GM12878 (cell line): ENCODE results near the gene HS3ST6. TPM values are rescaled to one million over a fixed set of nuclear protein-coding genes. Genes with fewer than 3 reads are reported as not detected.
"Not testable (repeated sequence)": the region's sequence is repeated elsewhere in the genome, so short reads cannot be mapped to it uniquely, and the experiment has no call there.

Experiments used
- ATAC-seq: fragments of 200-7000 bp; cut with Tn5 transposase; 3 replicates; pipeline ENCODE4 v1.9.1; 2020; ENCODE audit warnings: mild to moderate bottlenecking, moderate library complexity
- BruUV-seq: library from RNA; stranded (reverse); fragments of 400-500 nt; replicated peaks from 2 replicates; lab custom pipeline; 2021; lab: Mats Ljungman, UMichigan
- CTCF ChIA-PET: fragments of 300-600 bp; sonication (Branson Sonifier 250); formaldehyde crosslinking; extraction: SDS; loops from one replicate; lab custom pipeline; 2021; ENCODE audit warnings: inconsistent platforms; lab: Yijun Ruan, JAX
- POLR2A ChIA-PET: fragments of 350-600 bp; formaldehyde crosslinking; extraction: SDS; loops from one replicate; lab custom pipeline; 2021; ENCODE audit warnings: inconsistent platforms; lab: Charles Lee
- RAD21 ChIA-PET: fragments of 300-600 bp; sonication (Branson Sonifier 250); formaldehyde crosslinking; loops from one replicate; lab custom pipeline; 2023; ENCODE audit warnings: antibody characterized with exemption; ENCODE audit not compliant: unreplicated experiment; lab: Charles Lee
- SMC1A ChIA-PET: fragments of 300-600 bp; sonication (Branson Sonifier 250); formaldehyde crosslinking; loops from one replicate; lab custom pipeline; 2023; ENCODE audit not compliant: unreplicated experiment, uncharacterized antibody; lab: Charles Lee
- DNase-seq: peaks from one replicate; pipeline ENCODE4 v3.0.0-alpha.2; 2011; ENCODE audit warnings: low read depth, low spot score
- FAIRE-seq: peaks from 3 replicates; lab custom pipeline; 2011; peaks lifted over from hg19 to GRCh38; lab: Jason Lieb, UNC
- H2AFZ ChIP-seq: 2 replicates; pipeline ENCODE4 v1.6.0; 2011; ENCODE audit warnings: low read depth, low read length, control low read depth; ENCODE audit not compliant: control insufficient read depth
- H3K27ac ChIP-seq: 2 replicates; pipeline ENCODE4 v1.5.1; 2011; ENCODE audit warnings: control low read depth; ENCODE audit not compliant: control insufficient read depth, insufficient read depth
- H3K27me3 ChIP-seq, 2 experiments: replicated peaks in 1 of 2; 2 replicates each; pipeline versions ENCODE4 v1.6.0 to v1.6.1; 2011; ENCODE audit warnings: low read length in 1 of 2; ENCODE audit not compliant: control insufficient read depth in 2 of 2, insufficient read depth in 2 of 2
- H3K36me3 ChIP-seq, 2 experiments: 2 replicates each; pipeline ENCODE4 v1.5.1; 2011; ENCODE audit warnings: low read length in 1 of 2; ENCODE audit not compliant: control insufficient read depth in 2 of 2, insufficient read depth in 2 of 2
- H3K4me1 ChIP-seq: 2 replicates; pipeline ENCODE4 v1.6.1; 2011; ENCODE audit warnings: mild to moderate bottlenecking, low read length, moderate library complexity, mixed read lengths; ENCODE audit not compliant: control insufficient read depth, insufficient read depth
- H3K4me2 ChIP-seq: 2 replicates; pipeline ENCODE4 v1.6.0; 2011; ENCODE audit warnings: control low read depth; ENCODE audit not compliant: control insufficient read depth, insufficient read depth
- H3K4me3 ChIP-seq: fragments of 200-600 bp; sonication (generic); 2 replicates; pipeline ENCODE4 v1.5.1; 2016
- H3K79me2 ChIP-seq: 2 replicates; pipeline ENCODE4 v1.6.0; 2011; ENCODE audit warnings: low read length; ENCODE audit not compliant: control insufficient read depth, insufficient read depth
- H3K9ac ChIP-seq: 2 replicates; pipeline ENCODE4 v1.8.0; 2011; ENCODE audit warnings: low read length, control low read depth, mixed read lengths; ENCODE audit not compliant: control insufficient read depth, insufficient read depth
- H3K9me3 ChIP-seq: replicated peaks from 3 replicates; pipeline ENCODE4 v1.5.1; 2011; ENCODE audit warnings: mild to moderate bottlenecking, low read length; ENCODE audit not compliant: control insufficient read depth, insufficient read depth
- H4K20me1 ChIP-seq: 2 replicates; pipeline ENCODE4 v1.6.0; 2011; ENCODE audit not compliant: control insufficient read depth, insufficient read depth
- CTCF ChIP-seq, 3 experiments: IDR thresholded peaks in 2 of 3; conservative IDR thresholded peaks in 1 of 3; 2 replicates each; pipeline ENCODE4 v1.5.1; 2011; ENCODE audit warnings: low read depth in 3 of 3, low read length in 3 of 3, mild to moderate bottlenecking in 3 of 3, control low read depth in 2 of 3, moderate library complexity in 2 of 3, inconsistent platforms in 1 of 3, mixed read lengths in 1 of 3; ENCODE audit not compliant: control insufficient read depth in 2 of 3, insufficient read depth in 1 of 3; ENCODE audit errors: extremely low read depth in 1 of 3
- FOXK2 ChIP-seq: fragments of 450-650 bp; IDR thresholded peaks from 2 replicates; pipeline ENCODE4 v1.6.1; 2017; ENCODE audit warnings: mild to moderate bottlenecking, moderate library complexity
- HDGF ChIP-seq: fragments of 450-650 bp; IDR thresholded peaks from 2 replicates; pipeline ENCODE4 v1.6.1; 2016; ENCODE audit warnings: antibody characterized with exemption
- WGBS: methylation state at CpG from one replicate; pipeline ENCODE4 v1.1.6; 2016; ENCODE audit warnings: low lambda C conversion rate; ENCODE audit not compliant: insufficient replicate concordance, insufficient coverage; ENCODE audit errors: missing lambda C conversion rate; 5-methylcytosine and 5-hydroxymethylcytosine counted together
- in situ Hi-C: fragments of 300-500 bp; cut with MboI; formaldehyde crosslinking; loops from 9 replicates; pipeline ENCODE4 v1.14.3; 2018; ENCODE audit warnings: mixed read lengths
- intact Hi-C: fragments of 100-400 bp; cut with micrococcal nuclease; formaldehyde crosslinking; loops from one replicate; pipeline ENCODE4 v1.14.2; 2022; ENCODE audit not compliant: unreplicated experiment
- polyA plus RNA-seq, 11 experiments: library from polyadenylated mRNA; depleted of rRNA in 4 of 11; unstranded in 6 of 11; stranded (reverse) in 5 of 11; fragments of >200 nt; fragmentation: Nextera tagmentation in 4 of 11; fragmentation: Illumina TruSeq in 1 of 11; extraction: Ambion mirVana in 4 of 11; extraction: Trizol in 1 of 11; gene quantifications; 1 replicate in 1 of 11; 2 replicates in 10 of 11; pipeline versions ENCODE4 v1.2.1 to v1.2.3, GENCODE V29; 2011 to 2016; ENCODE audit warnings: inconsistent platforms in 2 of 11, missing spikeins in 2 of 11, low read depth in 1 of 11
- total RNA-seq, 4 experiments: library from RNA; depleted of rRNA in 3 of 4; stranded (reverse); fragments of >200 nt in 3 of 4; fragmentation: Illumina TruSeq in 1 of 4; extraction: Trizol in 1 of 4; gene quantifications; 2 replicates each; pipeline versions ENCODE4 v1.2.1 to v1.2.3, GENCODE V29; 2013 to 2021

HS3ST6 gene
- total and polyA plus RNA-seq, 10 of the 15 experiments (the other 5 are each of a cell fraction or from before 2014, with no cell fraction given), result not detected

DNA sequence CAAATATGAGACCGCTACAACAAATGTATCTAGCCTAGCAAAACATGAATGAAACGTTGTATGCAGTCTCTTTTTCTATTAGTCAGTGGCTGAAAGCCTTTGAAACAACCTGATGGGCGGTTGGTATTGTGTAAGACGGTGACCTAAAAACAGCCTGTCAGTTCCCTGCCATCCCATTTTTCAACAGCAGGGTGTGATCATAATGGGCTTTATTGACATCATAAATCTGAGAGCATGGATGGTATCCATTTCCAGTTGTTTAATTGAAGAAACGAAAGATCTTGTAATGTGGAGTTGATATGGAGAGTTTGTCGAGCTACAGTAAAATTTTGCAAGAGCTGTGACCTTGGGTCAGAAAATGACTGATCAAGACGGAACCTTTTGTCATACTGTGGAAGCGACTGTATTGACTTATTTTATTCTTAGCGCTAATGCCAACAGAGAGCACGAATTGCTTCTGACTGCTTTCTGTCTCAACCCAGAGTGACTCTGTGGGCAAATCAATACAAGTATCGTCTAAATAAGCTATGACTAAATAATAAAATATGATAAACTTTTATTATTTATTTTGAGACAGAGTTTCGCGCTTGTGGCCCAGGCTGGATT lies 34.0 kb downstream of the HS3ST6 start:
- H3K79me2 ChIP-seq, result no peaks in the 10 kb centered on the region
- no peak overlapping the region for H3K9ac ChIP-seq
- no peak overlapping the region for H2AFZ ChIP-seq
- BruUV-seq, result no TSS peak
- H3K9me3 ChIP-seq, result no peaks in the 10 kb centered on the region
- ChIA-PET POLR2A (no interaction called here), CTCF (no interaction called here), RAD21 (no interaction called here), SMC1A (interaction anchor here (0.7 kb wide), 1 partner anchor 9 kb away, joined by 3 read pairs; no protein-coding TSS in a partner anchor)
- 50% methylated on average over 13 of the region's 13 CpGs for WGBS
- intact Hi-C loops, result no loop called here
- no peak overlapping the region for H3K4me2 ChIP-seq
- no peaks in the 10 kb centered on the region for H4K20me1 ChIP-seq
- H3K4me1 ChIP-seq, result no peaks in the 10 kb centered on the region
- DNase-seq, result no peak
- 0 out of 3 replicates have a peak, but pooled peaks have one; percentile 28 for ATAC-seq
- no peak overlapping the region for H3K4me3 ChIP-seq
- TF ChIP-seq CTCF (IDR thresholded peaks at IDR 0.05 in 2 of 3, conservative IDR thresholded peaks at IDR 0.05 in 1 of 3; ENCODE audit: control insufficient read depth in 2 of 3, extremely low read depth in 1 of 3, insufficient read depth in 1 of 3, low read depth in 3 of 3, low read length in 3 of 3) (0 out of 6 replicates have a peak, but pooled peaks of 1 of the 3 experiments have one; percentile 5), HDGF (no peak), FOXK2 (no peak)
- H3K27ac ChIP-seq, result no peak overlapping the region
- no peak for FAIRE-seq
- no peaks in the 10 kb centered on the region for H3K36me3 ChIP-seq
- H3K27me3 ChIP-seq, result no peaks in the 10 kb centered on the region
- in situ Hi-C loops, result no loop called here

DNA sequence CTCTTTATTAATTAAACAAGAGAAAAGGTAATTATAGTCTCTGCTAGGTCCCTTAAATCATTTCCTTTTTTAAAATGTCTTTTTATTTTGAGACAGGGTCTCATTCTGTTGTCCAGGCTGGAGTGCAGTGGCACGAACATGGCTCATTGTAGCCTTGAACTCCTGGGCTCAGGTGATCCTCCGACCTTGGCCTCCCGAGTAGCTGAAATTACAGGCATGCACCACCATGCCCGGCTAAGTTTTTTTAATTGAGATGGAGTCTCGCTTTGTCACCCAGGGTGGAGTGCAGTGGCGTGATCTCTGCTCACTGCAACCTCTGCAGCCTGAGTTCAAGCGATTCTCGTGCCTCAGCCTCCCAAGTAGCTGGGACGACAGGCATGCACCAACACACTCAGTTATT lies 37.0 kb downstream of the HS3ST6 start:
- ATAC-seq, FAIRE-seq: not testable (repeated sequence)

More for the DNA sequence above, 37.0 kb downstream of the HS3ST6 start:
- H3K4me1 ChIP-seq, H3K79me2 ChIP-seq, H2AFZ ChIP-seq, RAD21 ChIA-PET, H3K36me3 ChIP-seq, BruUV-seq, H3K9me3 ChIP-seq, H3K27me3 ChIP-seq, SMC1A ChIA-PET, intact Hi-C loops, in situ Hi-C loops, H3K27ac ChIP-seq, POLR2A ChIA-PET, H3K9ac ChIP-seq, H3K4me3 ChIP-seq, DNase-seq, H4K20me1 ChIP-seq, H3K4me2 ChIP-seq, CTCF ChIA-PET: not testable (repeated sequence)
- 52% methylated on average over 8 of the region's 9 CpGs for WGBS
